IPS-20b (cell line): ENCODE data around the gene MYCBP2.
A peak's percentile ranks its signal among the peaks of the same experiment; 100 is the strongest.
"Not testable (repeated sequence)": the region's sequence is repeated elsewhere in the genome, so short reads cannot be mapped to it uniquely, and the experiment has no call there.

Experiments
- H3K27ac ChIP-seq: one replicate; pipeline ENCODE4 v1.5.1; 2013; ENCODE audit warnings: low read length
- H3K27me3 ChIP-seq: 2 replicates; pipeline ENCODE4 v1.6.1; 2013; ENCODE audit warnings: mild to moderate bottlenecking, low read length, inconsistent platforms; ENCODE audit not compliant: insufficient read depth
- H3K36me3 ChIP-seq: 2 replicates; pipeline ENCODE4 v1.6.1; 2013; ENCODE audit warnings: low read depth, mild to moderate bottlenecking, inconsistent platforms, low read length, moderate library complexity; ENCODE audit not compliant: insufficient read depth
- H3K4me1 ChIP-seq: 2 replicates; pipeline ENCODE4 v1.6.1; 2013; ENCODE audit warnings: mild to moderate bottlenecking, control low read depth, inconsistent platforms, low read length, moderate library complexity; ENCODE audit not compliant: insufficient read depth
- H3K4me3 ChIP-seq: 2 replicates; pipeline ENCODE4 v1.5.1; 2013; ENCODE audit warnings: mild to moderate bottlenecking, low read length, inconsistent platforms
- H3K9ac ChIP-seq: 2 replicates; pipeline ENCODE4 v1.6.1; 2013; ENCODE audit warnings: low read depth, mild to moderate bottlenecking, inconsistent platforms, low read length, moderate library complexity
- H3K9me3 ChIP-seq: 2 replicates; pipeline ENCODE4 v1.6.1; 2013; ENCODE audit warnings: mild to moderate bottlenecking, low read depth, low read length, inconsistent platforms; ENCODE audit not compliant: insufficient read depth

MYCBP2 gene

GRCh38 chr13:77333594-77333993 is 6.7 kb upstream of the MYCBP2 start:
- Histone ChIP-seq H3K36me3 (no peaks in the 10 kb centered on the region), H3K4me3 (no peak overlapping the region), H3K27me3 (peaks cover 4% of the 10 kb centered on the region), H3K9ac (no peak overlapping the region), H3K4me1 (no peaks in the 10 kb centered on the region), H3K9me3 (no peaks in the 10 kb centered on the region), H3K27ac (no peak overlapping the region)

DNA sequence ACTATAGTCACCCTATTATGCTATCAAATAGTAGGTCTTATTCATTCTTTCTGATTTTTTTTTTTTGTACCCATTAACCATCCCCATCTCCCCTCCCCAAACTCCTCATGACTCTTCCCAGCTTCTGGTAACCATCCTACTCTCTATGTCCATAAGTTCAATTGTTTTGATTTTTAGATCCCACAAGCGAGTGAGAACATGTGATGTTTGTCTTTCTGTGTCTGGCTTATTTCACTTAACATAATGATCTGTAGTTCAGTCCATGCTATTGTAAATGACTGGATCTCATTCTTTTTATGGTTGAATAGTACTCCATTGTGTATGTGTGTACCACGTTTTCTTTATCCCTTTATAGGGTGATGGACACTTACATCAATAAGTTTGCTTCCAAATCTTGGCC is 4.5 kb upstream of the MYCBP2 start:
- peaks cover 6% of the 10 kb centered on the region; the same call in 1 of the 2 replicates for H3K4me1 ChIP-seq
- no peaks in the 10 kb centered on the region for H3K36me3 ChIP-seq
- H3K4me3 ChIP-seq: no peak overlapping the region
- peaks cover 17% of the 10 kb centered on the region for H3K27me3 ChIP-seq
- H3K27ac ChIP-seq: no peak overlapping the region
- no peaks in the 10 kb centered on the region for H3K9me3 ChIP-seq
- no peak overlapping the region for H3K9ac ChIP-seq

GRCh38 chr13:77329911-77330584 is 3.2 kb upstream of the MYCBP2 start:
- Histone ChIP-seq H3K9ac (peak overlapping the region; percentile 84), H3K27ac (no peak overlapping the region), H3K4me1 (peaks cover 12% of the 10 kb centered on the region; the same call in 1 of the 2 replicates), H3K9me3 (no peaks in the 10 kb centered on the region), H3K4me3 (peak overlapping the region; percentile 90), H3K36me3 (no peaks in the 10 kb centered on the region), H3K27me3 (peaks cover 28% of the 10 kb centered on the region)

DNA sequence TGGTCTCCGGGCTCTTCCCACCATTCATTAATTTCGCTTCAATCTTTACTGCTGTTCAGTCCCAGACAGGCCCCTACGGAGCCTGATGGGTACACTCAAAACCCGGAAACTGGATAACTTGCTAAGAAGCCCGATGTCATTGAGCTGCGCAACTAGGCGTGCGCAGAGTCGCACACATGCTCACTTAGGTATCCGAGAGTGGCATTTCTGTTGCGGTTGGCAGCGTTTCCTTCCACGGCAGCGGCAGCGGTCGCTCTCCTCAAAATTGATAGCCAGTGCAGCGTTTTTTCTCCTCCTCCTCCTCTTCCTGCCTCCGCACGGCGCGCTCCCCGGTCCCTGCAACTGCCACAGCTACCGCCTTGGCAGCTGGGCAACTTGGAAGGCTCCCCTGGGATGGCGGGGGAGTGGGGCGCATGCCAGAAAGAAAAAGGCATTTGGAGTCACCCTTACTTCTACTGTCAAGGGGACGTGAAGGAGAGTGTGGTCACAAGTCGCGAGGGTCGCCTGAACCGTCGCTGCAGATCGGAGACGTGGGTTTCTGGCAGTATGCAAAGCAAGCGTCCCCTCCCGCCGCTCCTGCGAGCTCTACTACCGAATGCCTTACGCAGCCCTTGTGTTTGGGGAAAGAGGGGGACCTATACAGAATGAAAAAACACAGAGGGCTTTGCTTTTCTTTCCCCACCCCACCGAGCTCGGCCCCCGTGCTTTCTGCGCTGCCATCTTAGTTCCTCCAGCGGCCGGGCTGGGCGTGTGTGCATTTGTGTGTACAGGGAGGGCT is 2.4 kb upstream of the MYCBP2 start:
- Histone ChIP-seq H3K9me3 (no peaks in the 10 kb centered on the region), H3K4me1 (peaks cover 12% of the 10 kb centered on the region; the same call in 1 of the 2 replicates), H3K27ac (no peak overlapping the region)

GRCh38 chr13:77328819-77329132 is 1.9 kb upstream of the MYCBP2 start:
- Histone ChIP-seq H3K4me3 (peak overlapping the region; percentile 90), H3K9ac (peak overlapping the region; percentile 84; the same call in 1 of the 2 replicates), H3K27ac (no peak overlapping the region)

More for the DNA sequence above, 2.4 kb upstream of the MYCBP2 start:
- Histone ChIP-seq H3K4me3 (peak overlapping the region; percentile 90), H3K9ac (peak overlapping the region; percentile 84; the same call in 1 of the 2 replicates), H3K36me3 (no peaks in the 10 kb centered on the region), H3K27me3 (peaks cover 28% of the 10 kb centered on the region)

DNA sequence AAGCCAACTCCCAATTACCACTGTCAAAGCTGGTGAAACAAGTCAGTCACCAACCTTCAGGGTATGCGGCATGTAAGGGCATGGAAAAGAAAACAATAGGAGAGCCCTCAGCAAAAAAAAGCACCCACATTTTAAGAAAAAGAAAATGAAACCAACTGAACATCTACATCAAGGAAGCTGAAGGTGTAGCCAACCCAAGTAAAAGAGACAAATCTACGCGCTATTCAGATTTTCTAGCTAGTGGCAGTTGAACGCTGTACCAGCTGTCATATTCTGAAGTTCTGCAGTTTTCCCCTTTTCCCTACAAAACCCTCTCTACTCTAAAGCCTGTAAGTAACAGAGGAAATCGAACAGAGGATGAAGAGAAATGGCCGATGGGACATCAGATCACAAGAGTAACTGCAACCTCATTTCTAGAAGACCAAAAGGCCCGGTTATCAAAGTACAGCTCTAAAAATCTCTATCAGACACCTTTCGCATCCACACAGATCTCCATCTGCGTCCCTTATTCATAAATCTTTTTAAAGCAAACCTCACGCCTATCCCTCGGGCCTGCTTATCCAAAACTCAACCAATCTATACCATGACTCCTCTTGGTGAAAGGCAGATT is 1.4 kb downstream of the MYCBP2 start:
- peak overlapping the region; percentile 35; the same call in 1 of the 2 replicates for H3K9ac ChIP-seq
- H3K36me3 ChIP-seq: no peaks in the 10 kb centered on the region
- H3K9me3 ChIP-seq: no peaks in the 10 kb centered on the region
- H3K27ac ChIP-seq: no peak overlapping the region
- peaks cover 15% of the 10 kb centered on the region; the same call in 1 of the 2 replicates for H3K4me1 ChIP-seq
- H3K27me3 ChIP-seq: peaks cover 28% of the 10 kb centered on the region
- H3K4me3 ChIP-seq: peak overlapping the region; percentile 75

More at GRCh38 chr13:77328819-77329132, 1.9 kb upstream of the MYCBP2 start:
- Histone ChIP-seq H3K27me3 (peaks cover 28% of the 10 kb centered on the region), H3K9me3 (no peaks in the 10 kb centered on the region), H3K4me1 (peaks cover 15% of the 10 kb centered on the region; the same call in 1 of the 2 replicates), H3K36me3 (no peaks in the 10 kb centered on the region)

DNA sequence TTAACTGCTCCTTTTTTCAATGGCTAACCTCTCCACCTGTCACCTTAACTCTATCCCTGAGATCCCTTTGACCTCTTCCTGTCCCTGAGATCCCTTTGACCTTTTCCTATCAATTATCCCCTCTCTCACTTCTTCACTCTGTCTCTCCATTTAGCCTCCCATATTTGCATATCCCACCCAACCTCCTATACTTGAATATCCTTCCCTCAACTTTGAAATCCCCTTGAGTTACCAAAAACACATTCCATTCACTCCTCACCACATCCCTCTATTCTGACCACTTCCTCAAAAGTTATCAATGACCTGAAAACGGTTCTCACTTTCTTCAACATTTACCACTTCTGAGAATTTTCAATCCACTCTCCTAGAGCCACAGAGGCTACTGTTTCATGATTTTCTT is 3.0 kb downstream of the MYCBP2 start:
- Histone ChIP-seq H3K27ac (no peak overlapping the region), H3K4me1 (peaks cover 15% of the 10 kb centered on the region; the same call in 1 of the 2 replicates), H3K9ac (no peak overlapping the region), H3K27me3 (peaks cover 27% of the 10 kb centered on the region), H3K4me3 (no peak overlapping the region), H3K9me3 (no peaks in the 10 kb centered on the region), H3K36me3 (no peaks in the 10 kb centered on the region)

DNA sequence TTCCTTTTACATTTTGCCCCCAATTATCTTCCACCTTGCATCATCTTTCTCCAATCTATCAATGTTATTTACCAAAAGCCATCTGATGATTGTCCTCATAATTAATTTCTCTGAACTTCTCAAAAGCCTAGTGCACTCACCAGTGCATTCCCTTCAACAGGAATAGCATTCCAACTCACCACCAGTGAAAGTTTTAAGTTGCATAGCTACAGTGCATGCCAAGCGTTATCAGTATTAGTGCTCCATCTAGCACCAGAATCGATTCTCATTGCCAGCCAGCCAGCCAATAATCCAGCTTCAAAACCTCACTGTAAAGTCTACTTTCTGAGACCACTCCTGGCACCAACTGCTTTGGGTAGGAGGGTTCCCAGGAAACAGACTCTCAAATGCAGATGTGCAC is 7.4 kb downstream of the MYCBP2 start:
- Histone ChIP-seq H3K9ac (no peak overlapping the region), H3K4me1 (peaks cover 2% of the 10 kb centered on the region; the same call in 1 of the 2 replicates), H3K36me3 (no peaks in the 10 kb centered on the region), H3K4me3 (no peak overlapping the region), H3K9me3 (no peaks in the 10 kb centered on the region), H3K27me3 (no peaks in the 10 kb centered on the region), H3K27ac (no peak overlapping the region)

GRCh38 chr13:77318741-77319140 is 8.2 kb downstream of the MYCBP2 start:
- Histone ChIP-seq H3K4me1 (peaks cover under 1% of the 10 kb centered on the region; the same call in 1 of the 2 replicates), H3K4me3 (no peak overlapping the region), H3K9me3 (no peaks in the 10 kb centered on the region), H3K36me3 (no peaks in the 10 kb centered on the region), H3K27me3 (no peaks in the 10 kb centered on the region), H3K9ac (no peak overlapping the region), H3K27ac (no peak overlapping the region)

DNA sequence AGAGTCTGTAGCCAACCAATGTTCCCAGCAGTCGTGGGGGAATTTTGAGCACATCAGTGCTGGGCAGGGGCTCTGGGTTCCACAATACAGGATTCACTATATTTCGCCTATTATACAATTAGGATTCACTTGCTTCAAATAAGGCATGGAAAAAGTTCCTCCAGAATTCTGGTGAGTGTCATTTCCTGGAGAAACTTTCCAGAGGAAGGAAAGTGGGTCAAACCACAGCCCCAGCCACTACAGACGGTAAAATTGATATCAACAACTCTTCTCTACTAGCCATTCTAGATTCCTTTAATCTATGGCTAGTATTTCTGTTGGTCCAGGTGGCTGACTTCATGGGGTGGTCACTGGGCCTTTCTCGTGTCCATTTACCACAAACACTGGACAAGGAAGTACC is 10.5 kb downstream of the MYCBP2 start:
- Histone ChIP-seq H3K27me3 (no peaks in the 10 kb centered on the region), H3K36me3 (no peaks in the 10 kb centered on the region), H3K4me3 (no peak overlapping the region), H3K27ac (no peak overlapping the region), H3K9me3 (no peaks in the 10 kb centered on the region), H3K9ac (no peak overlapping the region), H3K4me1 (peaks cover 15% of the 10 kb centered on the region; the same call in 1 of the 2 replicates)

DNA sequence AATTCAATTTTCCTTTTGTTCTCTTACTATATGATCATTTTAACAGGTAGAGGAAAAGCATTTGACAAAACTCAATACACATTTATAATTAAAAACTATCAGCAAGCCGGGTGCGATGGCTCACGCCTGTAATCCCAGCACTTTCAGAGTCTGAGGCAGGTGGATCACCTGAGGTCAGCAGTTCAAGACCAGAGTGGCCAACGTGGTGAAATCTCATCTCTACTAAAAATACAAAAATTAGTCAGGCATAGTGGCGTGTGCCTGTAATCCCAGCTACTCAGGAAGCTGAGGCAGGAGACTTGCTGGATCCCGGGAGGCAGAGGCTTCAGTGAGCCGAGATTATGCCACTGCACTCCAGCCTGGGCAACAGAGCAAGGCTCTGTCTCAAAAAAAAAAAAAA is 11.4 kb downstream of the MYCBP2 start:
- not testable (repeated sequence) for H3K9me3 ChIP-seq, H3K27ac ChIP-seq, H3K4me3 ChIP-seq, H3K27me3 ChIP-seq, H3K9ac ChIP-seq, H3K36me3 ChIP-seq
- H3K4me1 ChIP-seq: peaks cover 25% of the 10 kb centered on the region; the same call in 1 of the 2 replicates
